HG02885 (cell line): Measurements from ENCODE around the gene ZNHIT6.
"Not testable (repeated sequence)": the region's sequence is repeated elsewhere in the genome, so short reads cannot be mapped to it uniquely, and the experiment has no call there.

ENCODE experiments used
- ATAC-seq: cut with Tn5 transposase; IDR thresholded peaks from one replicate; pipeline ENCODE4 v1.9.1; 2021; ENCODE audit warnings: mild to moderate bottlenecking; ENCODE audit not compliant: unreplicated experiment, poor library complexity

ZNHIT6 gene

GRCh38 chr1:85707990-85708828 lies at the start of gene ZNHIT6:
Gene ZNHIT6 (minus strand): TSS chr1:85708433. CDS start chr1:85708284, 149 bp downstream.
- ATAC-seq = peak; percentile 84

DNA sequence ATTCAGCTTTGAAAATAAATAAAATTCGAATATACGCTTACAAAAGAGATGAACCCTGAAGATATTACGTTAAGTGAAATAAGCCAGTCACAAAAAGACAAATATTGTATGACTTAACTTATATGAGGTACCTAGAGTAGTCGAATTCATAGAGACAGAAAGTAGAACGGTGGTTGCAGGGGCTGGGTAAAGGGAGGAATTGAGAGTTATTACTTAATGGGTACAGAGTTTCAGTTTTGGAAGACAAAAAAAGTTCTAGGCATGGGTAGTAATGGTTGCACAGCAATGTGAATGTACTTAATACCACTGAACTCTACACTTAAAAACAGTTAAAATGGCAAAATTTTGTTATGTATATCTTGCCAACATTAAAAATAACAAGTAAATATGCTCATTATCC lies 48.6 kb upstream of the ZNHIT6 start:
- peak; percentile 43 for ATAC-seq

DNA sequence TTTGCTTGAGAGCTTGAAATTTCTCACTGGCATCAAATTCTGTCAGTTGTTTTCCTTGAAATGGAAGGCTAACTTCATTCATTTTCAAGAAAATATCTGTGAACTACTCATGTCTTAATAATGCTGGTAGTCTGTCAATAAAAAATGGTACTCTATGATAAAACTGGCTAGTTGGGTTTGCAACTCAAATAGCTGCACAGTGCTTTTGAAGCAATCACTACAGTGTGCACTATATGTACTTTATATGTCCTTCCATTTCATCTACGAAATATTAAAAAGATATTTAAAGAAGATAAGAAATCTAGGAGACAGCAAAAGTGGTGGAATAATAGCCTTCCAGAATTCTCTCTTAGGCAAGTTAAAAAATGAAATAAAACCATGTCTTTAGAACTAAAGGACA lies 39.9 kb upstream of the ZNHIT6 start:
- ATAC-seq = no peak

- no peak for ATAC-seq
These were observed 38.5 kb upstream of the ZNHIT6 start for GRCh38 chr1:85746777-85747176.

- no peak for ATAC-seq
These were observed 35.6 kb upstream of the ZNHIT6 start for GRCh38 chr1:85743814-85744213.

DNA sequence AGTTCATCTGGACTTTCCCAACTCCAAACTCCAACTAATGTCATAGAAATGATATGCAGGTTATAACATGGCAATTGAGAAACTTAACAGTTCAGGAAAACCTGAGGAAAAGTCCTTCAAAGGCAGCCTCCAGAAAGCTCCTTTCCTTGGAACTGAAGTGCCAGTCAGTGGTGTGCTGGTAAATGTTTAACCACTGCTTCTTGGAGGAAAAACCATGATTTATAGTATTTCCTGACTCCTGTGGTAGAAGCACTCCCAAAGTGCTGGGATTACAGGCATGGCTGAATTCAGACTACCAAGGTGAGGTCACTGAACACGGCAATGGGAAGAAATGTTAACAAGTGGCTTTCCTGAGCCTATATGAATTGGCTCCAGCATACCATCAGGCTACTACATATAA lies 26.7 kb upstream of the ZNHIT6 start:
- no peak for ATAC-seq

DNA sequence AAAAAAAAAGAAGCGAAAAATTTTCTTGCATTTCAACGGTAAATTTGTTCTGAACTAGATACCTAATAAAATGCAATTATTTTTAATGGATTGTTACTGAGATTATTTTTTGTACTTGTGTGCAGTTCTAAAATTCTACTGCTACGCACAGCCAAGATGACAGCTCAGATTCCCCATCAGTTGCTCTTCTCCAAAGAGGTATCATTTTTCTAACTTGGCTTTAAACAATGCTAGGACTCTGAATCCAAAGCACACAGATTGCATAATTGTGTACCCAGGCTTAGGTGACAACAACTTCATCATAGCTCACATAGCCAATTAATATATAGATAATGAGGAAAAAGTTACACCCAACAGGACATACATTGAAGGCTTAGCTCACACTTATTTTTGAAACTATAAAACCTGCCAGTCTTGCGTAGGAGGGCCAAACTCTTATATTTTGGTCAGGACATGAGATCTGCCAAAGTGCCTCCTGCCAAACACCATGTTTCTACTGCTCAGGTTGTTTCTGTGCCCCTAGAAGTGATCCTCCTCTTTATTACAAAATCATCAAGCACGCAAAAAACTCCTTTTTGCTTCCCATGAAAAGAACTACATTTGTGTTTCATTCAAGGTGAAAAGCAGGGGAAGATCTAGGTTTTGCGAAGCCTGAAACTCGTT lies 10.6 kb upstream of the ZNHIT6 start:
- no peak for ATAC-seq

GRCh38 chr1:85714418-85715114 lies 6.3 kb upstream of the ZNHIT6 start:
- ATAC-seq = not testable (repeated sequence)

DNA sequence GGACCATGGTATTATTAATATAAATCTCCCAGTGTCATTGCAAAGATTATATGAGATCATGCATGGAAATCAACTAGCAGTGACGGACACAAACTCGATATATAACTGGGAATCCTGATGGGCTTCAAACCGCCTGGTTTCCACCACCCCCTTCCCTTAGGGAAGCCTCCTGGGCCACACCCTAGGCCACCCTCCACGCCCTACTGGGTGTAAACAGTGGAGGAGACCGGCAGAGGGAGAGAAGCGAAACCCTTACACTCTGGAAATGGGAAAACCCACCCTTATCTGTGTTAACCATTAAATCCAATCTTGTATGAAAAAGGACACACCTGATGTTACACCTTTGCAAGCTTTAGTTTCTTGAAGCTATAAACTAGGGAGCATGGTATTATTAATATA lies 595 bp upstream of the ZNHIT6 start:
- ATAC-seq = no peak

GRCh38 chr1:85707267-85707989 lies 805 bp downstream of the ZNHIT6 start:
- ATAC-seq = peak; percentile 38

GRCh38 chr1:85705940-85706339 lies 2.3 kb downstream of the ZNHIT6 start:
- ATAC-seq = no peak

GRCh38 chr1:85700422-85700821 lies 7.8 kb downstream of the ZNHIT6 start:
- ATAC-seq = no peak

DNA sequence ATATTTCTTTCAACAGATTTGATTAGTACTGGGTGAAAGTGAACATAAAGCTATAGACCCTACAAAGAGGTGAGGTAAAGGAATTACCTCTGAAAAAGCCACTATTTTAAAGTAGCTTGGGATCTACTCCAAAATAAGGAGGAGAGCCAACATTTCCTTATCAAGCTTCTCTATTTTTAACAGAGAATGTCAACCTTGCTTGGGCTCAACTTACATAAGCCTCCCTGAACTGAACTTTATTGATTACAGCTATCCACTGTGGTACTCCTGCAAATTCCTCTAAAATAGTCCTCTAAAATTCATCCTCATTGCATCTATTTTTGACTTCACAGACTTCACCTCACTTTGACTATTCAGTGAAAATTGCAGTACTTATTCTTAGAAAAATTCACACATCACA lies 10.3 kb downstream of the ZNHIT6 start:
- ATAC-seq = no peak

DNA sequence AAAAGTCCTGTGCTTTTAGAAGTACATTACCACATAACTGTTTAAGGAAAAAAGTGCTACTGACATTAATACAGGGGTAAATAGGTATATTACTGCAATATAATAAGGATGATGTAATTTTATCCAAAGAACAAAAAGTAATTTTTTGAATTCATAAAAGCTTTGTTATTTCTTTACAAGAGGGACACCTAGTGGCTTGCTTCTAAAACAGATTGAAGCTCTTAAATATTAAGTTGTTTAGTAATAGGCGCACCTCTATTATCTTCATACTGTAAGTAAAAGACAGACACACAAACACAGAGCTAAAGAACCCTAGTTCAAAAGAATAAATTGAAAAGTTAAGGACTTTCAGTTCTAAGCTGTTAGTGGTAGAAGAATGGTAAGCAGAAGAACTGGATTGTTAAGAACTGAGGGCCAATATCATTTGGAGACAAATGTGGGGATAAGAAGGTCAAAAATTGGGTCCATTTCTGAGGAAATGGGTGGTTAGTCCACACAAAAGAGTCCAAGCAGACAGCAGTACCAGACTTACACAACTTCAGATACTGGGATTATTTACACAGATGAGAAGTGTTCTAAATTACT lies 15.4 kb downstream of the ZNHIT6 start:
- no peak for ATAC-seq

- no peak for ATAC-seq
These were observed 18.3 kb downstream of the ZNHIT6 start for GRCh38 chr1:85689775-85690404.

- no peak for ATAC-seq
These were observed 24.8 kb downstream of the ZNHIT6 start for GRCh38 chr1:85683292-85684025.

DNA sequence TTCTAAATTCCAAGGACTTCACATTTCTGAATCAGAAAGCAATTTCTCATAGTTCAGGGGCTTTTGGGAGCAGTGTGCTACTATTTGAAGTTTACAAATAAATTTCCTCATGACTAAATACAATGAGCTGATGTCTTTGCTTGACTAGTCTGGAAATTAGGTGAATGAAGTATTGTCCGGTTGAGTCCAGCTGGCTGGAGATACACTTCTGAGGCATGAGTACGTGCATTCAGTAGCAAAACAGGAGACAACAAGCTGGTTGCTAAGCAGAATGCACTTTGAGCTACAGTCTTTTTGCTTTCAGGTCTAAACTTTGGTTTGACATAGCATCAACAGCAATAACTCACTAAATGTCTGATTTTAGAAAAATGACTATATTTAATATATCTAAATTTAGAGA lies 27.1 kb downstream of the ZNHIT6 start:
- ATAC-seq = no peak

DNA sequence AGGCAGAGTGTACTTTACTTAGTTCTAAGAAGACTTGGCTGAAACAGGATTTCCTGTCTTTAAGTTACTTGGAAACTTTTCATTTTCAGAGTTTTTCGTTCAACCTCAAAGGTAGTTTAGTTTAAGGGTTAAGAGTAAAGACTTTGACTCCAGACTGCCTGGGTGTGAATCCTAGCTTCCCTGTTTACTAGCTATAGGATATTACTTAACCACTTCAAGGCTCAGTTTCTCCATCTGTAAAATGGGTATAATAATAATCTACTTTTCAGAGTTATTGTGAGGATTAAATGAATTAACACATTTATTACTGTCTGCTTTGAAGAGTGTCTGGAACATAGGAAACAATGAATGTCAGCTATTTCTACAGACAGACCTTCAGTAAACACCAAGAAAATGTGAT lies 30.0 kb downstream of the ZNHIT6 start:
- no peak for ATAC-seq

DNA sequence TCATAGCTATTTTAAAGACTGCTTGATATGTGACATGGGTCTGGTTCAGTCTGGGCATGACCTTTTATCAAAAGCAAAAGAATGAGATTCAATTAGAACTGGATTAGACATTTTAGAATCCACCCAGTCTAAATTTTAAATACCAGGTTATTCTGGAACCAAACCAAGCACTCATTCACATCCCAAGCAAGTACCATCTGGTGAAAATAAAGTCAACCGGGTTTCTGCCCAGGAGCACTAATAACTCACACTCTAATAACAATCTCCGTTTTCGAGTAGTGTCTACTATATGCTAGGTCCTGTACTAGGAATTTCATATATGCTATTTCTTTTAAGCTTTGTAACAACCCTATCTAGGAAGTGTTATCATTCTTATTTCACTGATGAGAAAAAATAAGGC lies 30.6 kb downstream of the ZNHIT6 start:
- no peak for ATAC-seq
